K562 (cell line): ENCODE data around the gene SP6. TPM values are rescaled to one million over a fixed set of nuclear protein-coding genes. Genes with fewer than 3 reads are reported as not detected.

ENCODE experiments used
- ATAC-seq: fragments of 200-7000 bp; cut with Tn5 transposase; 3 replicates; pipeline ENCODE4 v1.9.1; 2020; ENCODE audit warnings: moderate library complexity
- BruUV-seq: library from RNA; stranded (reverse); fragments of 400-500 nt; replicated peaks from 2 replicates; lab custom pipeline; 2021; lab: Mats Ljungman, UMichigan
- CTCF ChIA-PET: fragments of 300-600 bp; formaldehyde crosslinking; extraction: SDS; loops from one replicate; lab custom pipeline; 2021; ENCODE audit warnings: low intra/inter-chr PET ratio; lab: Yijun Ruan, JAX
- POLR2A ChIA-PET: fragments of 300-600, 350-650 bp; sonication (Branson Sonifier 250); formaldehyde crosslinking; extraction: SDS; loops from one replicate; lab custom pipeline; 2021; ENCODE audit warnings: antibody characterized with exemption, inconsistent platforms; lab: Yijun Ruan, JAX
- DNase-seq, 4 experiments: peaks; one replicate each; pipeline versions ENCODE4 v3.0.0 to v3.0.0-alpha.2; 2011 to 2018; ENCODE audit warnings: low spot score in 3 of 4, mixed read lengths in 3 of 4; ENCODE audit errors: extremely low read depth in 1 of 4
- FAIRE-seq: peaks from 2 replicates; lab custom pipeline; 2011; peaks lifted over from hg19 to GRCh38; lab: Jason Lieb, UNC
- H2AFZ ChIP-seq: 2 replicates; pipeline ENCODE4 v1.6.0; 2011; ENCODE audit warnings: low read depth, low read length, control low read depth, inconsistent platforms
- H3K27ac ChIP-seq: fragments of 200-600 bp; 3 replicates; pipeline ENCODE4 v1.8.0; 2011; ENCODE audit warnings: low read depth, mild to moderate bottlenecking, control low read depth, inconsistent platforms, low read length, moderate library complexity, mixed read lengths; ENCODE audit errors: extremely low read depth
- H3K27me3 ChIP-seq, 2 experiments: fragments of 300-600 bp in 1 of 2; 2 replicates in 1 of 2; 3 replicates in 1 of 2; pipeline versions ENCODE4 v1.6.0 to v1.8.0; 2011; ENCODE audit warnings: inconsistent platforms in 2 of 2, low read length in 2 of 2, mild to moderate bottlenecking in 1 of 2, mixed read lengths in 1 of 2, moderate library complexity in 1 of 2; ENCODE audit not compliant: control insufficient read depth in 2 of 2, insufficient read depth in 2 of 2
- H3K36me3 ChIP-seq: fragments of 300-600 bp; 3 replicates; pipeline ENCODE4 v1.8.0; 2011; ENCODE audit warnings: mild to moderate bottlenecking, low read length, inconsistent platforms; ENCODE audit not compliant: control insufficient read depth, insufficient read depth
- H3K4me1 ChIP-seq, 2 experiments: fragments of 200-600 bp in 1 of 2; replicated peaks in 1 of 2; 2 replicates in 1 of 2; 3 replicates in 1 of 2; pipeline versions ENCODE4 v1.5.1 to v1.8.0; 2011; ENCODE audit warnings: inconsistent platforms in 2 of 2, low read length in 2 of 2, mild to moderate bottlenecking in 1 of 2, mixed read lengths in 1 of 2, moderate library complexity in 1 of 2; ENCODE audit not compliant: control insufficient read depth in 2 of 2, insufficient read depth in 2 of 2
- H3K4me2 ChIP-seq: 2 replicates; pipeline ENCODE4 v1.6.1; 2011; ENCODE audit warnings: low read length, control low read depth, inconsistent platforms, mixed read lengths; ENCODE audit not compliant: insufficient read depth
- H3K4me3 ChIP-seq: fragments of 200-600 bp; sonication (generic), shearing (Covaris generic); 2 replicates; pipeline ENCODE4 v1.5.1; 2016; ENCODE audit warnings: control low read depth, inconsistent platforms
- H3K79me2 ChIP-seq: fragments of 200-600 bp; 3 replicates; pipeline ENCODE4 v1.8.0; 2011; ENCODE audit warnings: low read length, inconsistent platforms; ENCODE audit not compliant: control insufficient read depth, insufficient read depth
- H3K9ac ChIP-seq, 2 experiments: 2 replicates each; pipeline versions ENCODE4 v1.6.0 to v1.6.1; 2011; ENCODE audit warnings: low read depth in 2 of 2, low read length in 2 of 2, control low read depth in 1 of 2, inconsistent platforms in 1 of 2, mild to moderate bottlenecking in 1 of 2, mixed read lengths in 1 of 2; ENCODE audit not compliant: insufficient read depth in 1 of 2
- H3K9me1 ChIP-seq: one replicate; pipeline ENCODE4 v1.6.0; 2011; ENCODE audit warnings: inconsistent platforms, mild to moderate bottlenecking, low read length, moderate library complexity; ENCODE audit not compliant: control insufficient read depth, insufficient read depth
- H3K9me3 ChIP-seq: replicated peaks from 2 replicates; pipeline ENCODE4 v1.5.1; 2011; ENCODE audit warnings: low read depth, low read length, inconsistent platforms; ENCODE audit not compliant: control insufficient read depth, insufficient read depth
- H4K20me1 ChIP-seq: replicated peaks from 2 replicates; pipeline ENCODE4 v1.6.1; 2011; ENCODE audit warnings: low read length, inconsistent platforms, mixed read lengths; ENCODE audit not compliant: control insufficient read depth, insufficient read depth
- CTCF ChIP-seq, 3 experiments: IDR thresholded peaks in 2 of 3; conservative IDR thresholded peaks in 1 of 3; 2 replicates each; pipeline ENCODE4 v1.5.1; 2011 to 2012; ENCODE audit warnings: low read length in 3 of 3, mild to moderate bottlenecking in 3 of 3, control low read depth in 2 of 3, improper control_type of control experiment in 1 of 3, inconsistent platforms in 1 of 3, low read depth in 1 of 3, mixed read lengths in 1 of 3, moderate library complexity in 1 of 3; ENCODE audit not compliant: insufficient read depth in 2 of 3
- FOXJ3 ChIP-seq: sonication (generic); formaldehyde crosslinking; IDR thresholded peaks from 2 replicates; pipeline ENCODE4 v1.4.0; 2020; ENCODE audit warnings: mild to moderate bottlenecking, missing genetic modification reagents
- NFIC ChIP-seq: fragments of 450-650 bp; IDR thresholded peaks from 2 replicates; pipeline ENCODE4 v1.6.1; 2017; ENCODE audit warnings: mild to moderate bottlenecking, inconsistent platforms
- RAD21 ChIP-seq, 2 experiments: fragments of 250-450 bp in 1 of 2; fragments of 450-650 bp in 1 of 2; sonication (Bioruptor Pico) in 1 of 2; formaldehyde crosslinking in 1 of 2; IDR thresholded peaks in 1 of 2; conservative IDR thresholded peaks in 1 of 2; 2 replicates each; pipeline versions ENCODE4 v1.4.0 to v1.8.0; 2020 to 2022; ENCODE audit warnings: mild to moderate bottlenecking in 2 of 2, moderate library complexity in 1 of 2
- RBM25 ChIP-seq: fragments of 200-400 bp; formaldehyde crosslinking; IDR thresholded peaks from 2 replicates; pipeline ENCODE4 v1.6.1; 2018; ENCODE audit warnings: low read length, low read depth, moderate library complexity; ENCODE audit not compliant: severe bottlenecking
- ZNF263 ChIP-seq: sonication (generic); formaldehyde crosslinking; IDR thresholded peaks from 2 replicates; pipeline ENCODE4 v1.8.0; 2022; ENCODE audit warnings: mild to moderate bottlenecking, missing genetic modification reagents, borderline replicate concordance
- WGBS: fragments of 100-300 bp; shearing (Covaris generic); methylation state at CpG from one replicate; pipeline ENCODE4 v1.1.6; 2016; ENCODE audit warnings: low coverage, mixed read lengths; ENCODE audit not compliant: insufficient coverage; ENCODE audit errors: missing lambda C conversion rate; 5-methylcytosine and 5-hydroxymethylcytosine counted together
- in situ Hi-C: fragments of 300-500 bp; cut with MboI; formaldehyde crosslinking; loops from 4 replicates; pipeline ENCODE4 v1.15.0; 2018; ENCODE audit warnings: inconsistent platforms, mixed read lengths
- intact Hi-C: fragments of 100-400 bp; cut with micrococcal nuclease; formaldehyde crosslinking; loops from 2 replicates; pipeline ENCODE4 v1.14.2; 2022
- polyA plus RNA-seq, 8 experiments: library from polyadenylated mRNA; depleted of rRNA in 4 of 8; stranded (reverse) in 5 of 8; unstranded in 3 of 8; fragments of >200 nt; fragmentation: Nextera tagmentation in 2 of 8; fragmentation: Illumina TruSeq in 1 of 8; extraction: Ambion mirVana in 2 of 8; extraction: Trizol in 1 of 8; gene quantifications; 2 replicates each; pipeline versions ENCODE4 v1.2.1 to v1.2.3, GENCODE V29; 2011 to 2014; ENCODE audit warnings: inconsistent platforms in 1 of 8, missing spikeins in 1 of 8
- total RNA-seq, 7 experiments: library from RNA; depleted of rRNA in 6 of 7; stranded (reverse); fragments of >200 nt in 6 of 7; fragmentation: Illumina TruSeq in 2 of 7; extraction: Trizol in 2 of 7; gene quantifications; 2 replicates each; pipeline versions ENCODE4 v1.2.1 to v1.2.3, GENCODE V29; 2011 to 2021; ENCODE audit warnings: low replicate concordance in 1 of 7
- TF ChIP-seq, protein P1 (sequence below), 2 experiments: fragments of 450-650 bp; formaldehyde crosslinking in 1 of 2; IDR thresholded peaks; 2 replicates each; pipeline versions ENCODE4 v1.4.0 to v1.6.1; 2014 to 2020; ENCODE audit warnings: mild to moderate bottlenecking in 2 of 2, borderline replicate concordance in 1 of 2, low read depth in 1 of 2

The SP6 gene
- total and polyA plus RNA-seq, 9 of the 15 experiments (the other 6 are each of a cell fraction or from before 2014, with no cell fraction given), result 0.11 to 7.9 (median 2.2) TPM

- 25% methylated on average over 2 of the region's 4 CpGs for WGBS
These were observed 5.9 kb downstream of the SP6 start for GRCh38 chr17:47844814-47845715.

More at GRCh38 chr17:47844814-47845715, 5.9 kb downstream of the SP6 start:
- Histone ChIP-seq H3K4me2 (no peak overlapping the region; the same call in 1 of the 2 replicates), H3K9me1 (no peaks in the 10 kb centered on the region), H3K4me1 (peaks cover 41 to 56% of the 10 kb centered on the region in 2 experiments), H3K9ac (peak overlapping the region in 1 of 2 experiments; percentile 63; a peak in 1 of 4 replicates), H2AFZ (no peak overlapping the region), H3K79me2 (peaks cover 21% of the 10 kb centered on the region), H3K27ac (no peak overlapping the region), H3K27me3 (no peaks in the 10 kb centered on the region), H3K4me3 (no peak overlapping the region), H3K36me3 (no peaks in the 10 kb centered on the region; the same call in 2 of the 3 replicates), H3K9me3 (no peaks in the 10 kb centered on the region), H4K20me1 (no peaks in the 10 kb centered on the region)
- DNase-seq (peak in 3 of 4 experiments; percentile 28 to 51 (median 35)), FAIRE-seq (peak; percentile 70), ATAC-seq (no peak)
- TF ChIP-seq ZNF263 (CRISPR knock-in tag) (0 out of 2 replicates have a peak, but pooled peaks have one; percentile 28), NFIC (peak; percentile 13; the same call in 1 of the 2 replicates), RBM25 (no peak), FOXJ3 (CRISPR knock-in tag) (no peak), CTCF (IDR thresholded peaks at IDR 0.05 in 2 of 3, conservative IDR thresholded peaks at IDR 0.05 in 1 of 3; ENCODE audit: insufficient read depth in 2 of 3, low read depth in 1 of 3, low read length in 3 of 3) (peak; percentile 34 to 58 (median 57); a peak in 5 of 6 replicates), RAD21 (CRISPR knock-in tag; conservative IDR thresholded peaks at IDR 0.05 in 1 of 2, IDR thresholded peaks at IDR 0.05 in 1 of 2) (peak in 1 of 2 experiments; percentile 43; a peak in 1 of 4 replicates)
- TF ChIP-seq, protein P1, sequence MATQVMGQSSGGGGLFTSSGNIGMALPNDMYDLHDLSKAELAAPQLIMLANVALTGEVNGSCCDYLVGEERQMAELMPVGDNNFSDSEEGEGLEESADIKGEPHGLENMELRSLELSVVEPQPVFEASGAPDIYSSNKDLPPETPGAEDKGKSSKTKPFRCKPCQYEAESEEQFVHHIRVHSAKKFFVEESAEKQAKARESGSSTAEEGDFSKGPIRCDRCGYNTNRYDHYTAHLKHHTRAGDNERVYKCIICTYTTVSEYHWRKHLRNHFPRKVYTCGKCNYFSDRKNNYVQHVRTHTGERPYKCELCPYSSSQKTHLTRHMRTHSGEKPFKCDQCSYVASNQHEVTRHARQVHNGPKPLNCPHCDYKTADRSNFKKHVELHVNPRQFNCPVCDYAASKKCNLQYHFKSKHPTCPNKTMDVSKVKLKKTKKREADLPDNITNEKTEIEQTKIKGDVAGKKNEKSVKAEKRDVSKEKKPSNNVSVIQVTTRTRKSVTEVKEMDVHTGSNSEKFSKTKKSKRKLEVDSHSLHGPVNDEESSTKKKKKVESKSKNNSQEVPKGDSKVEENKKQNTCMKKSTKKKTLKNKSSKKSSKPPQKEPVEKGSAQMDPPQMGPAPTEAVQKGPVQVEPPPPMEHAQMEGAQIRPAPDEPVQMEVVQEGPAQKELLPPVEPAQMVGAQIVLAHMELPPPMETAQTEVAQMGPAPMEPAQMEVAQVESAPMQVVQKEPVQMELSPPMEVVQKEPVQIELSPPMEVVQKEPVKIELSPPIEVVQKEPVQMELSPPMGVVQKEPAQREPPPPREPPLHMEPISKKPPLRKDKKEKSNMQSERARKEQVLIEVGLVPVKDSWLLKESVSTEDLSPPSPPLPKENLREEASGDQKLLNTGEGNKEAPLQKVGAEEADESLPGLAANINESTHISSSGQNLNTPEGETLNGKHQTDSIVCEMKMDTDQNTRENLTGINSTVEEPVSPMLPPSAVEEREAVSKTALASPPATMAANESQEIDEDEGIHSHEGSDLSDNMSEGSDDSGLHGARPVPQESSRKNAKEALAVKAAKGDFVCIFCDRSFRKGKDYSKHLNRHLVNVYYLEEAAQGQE (IDR thresholded peaks at IDR 0.05; ENCODE audit: borderline replicate concordance), result 0 out of 2 replicates have a peak, but pooled peaks have one; percentile 16
- TF ChIP-seq, protein P1 (CRISPR knock-in tag; IDR thresholded peaks at IDR 0.05; ENCODE audit: low read depth), result no peak
- intact Hi-C loops (loop anchor here (10.0 kb wide), 1 partner anchor 290 kb away; no protein-coding TSS in a partner anchor), in situ Hi-C loops (loop anchor here (5.0 kb wide), 2 partner anchors 47 to 172 kb away; no protein-coding TSS in a partner anchor)
- POLR2A ChIA-PET, result interaction anchor here (0.5 to 2.6 kb wide), 10 partner anchors 8 to 246 kb away, joined by 3 to 18 read pairs (median 3); partner anchors contain the start of gene SP2
- CTCF ChIA-PET, result interaction anchor here (4.2 to 5.9 kb wide), 2 partner anchors 45 to 49 kb away, joined by 26 to 171 read pairs; no protein-coding TSS in a partner anchor
- no TSS peak for BruUV-seq
